ENCODE measurements around the gene ATG4A. TPM values are rescaled to one million over a fixed set of nuclear protein-coding genes. Genes with fewer than 3 reads are reported as not detected.

Gene ATG4A
- total and polyA plus RNA-seq, 9 of the 15 experiments (the other 6 are each of a cell fraction or from before 2014, with no cell fraction given): 7.3 to 24.5 (median 16.6) TPM

DNA sequence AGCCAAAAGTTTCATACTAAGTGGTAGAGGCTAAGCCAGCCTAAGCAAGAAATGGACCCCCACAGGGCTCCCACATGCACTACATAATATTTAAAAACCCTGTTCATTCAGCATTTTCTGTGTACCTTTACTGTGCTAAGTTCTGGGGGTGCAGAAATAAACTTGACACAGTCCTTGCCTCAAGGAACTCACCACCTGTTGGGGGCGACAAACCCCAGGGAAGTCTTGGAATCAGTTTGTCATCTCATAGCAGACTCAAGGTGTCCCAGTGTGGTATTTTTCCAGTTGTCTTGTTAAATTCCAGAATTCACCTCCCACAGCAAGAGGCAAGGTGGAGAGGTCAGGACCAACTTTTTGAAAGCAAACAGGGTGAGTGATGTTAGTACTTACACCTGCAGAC lies 43.1 kb downstream of the ATG4A start:
- DNase-seq (ENCODE audit: extremely low read depth in 1 of 4, low spot score in 3 of 4) (peak in 1 of 4 experiments; percentile 9), FAIRE-seq (no peak), ATAC-seq (no peak)
- 83% methylated on average over 1 of the region's 1 CpG for WGBS (ENCODE audit: insufficient coverage, low coverage, missing lambda C conversion rate)
- no peaks in the 10 kb centered on the region for H4K20me1 ChIP-seq (replicated peaks; ENCODE audit: control insufficient read depth, insufficient read depth, low read length)
- intact Hi-C loops (cut with micrococcal nuclease) (loop anchor here (5.0 kb wide), 1 partner anchor 62 kb away; no protein-coding TSS in a partner anchor), in situ Hi-C loops (cut with MboI) (no loop called here)
- H3K9me3 ChIP-seq (replicated peaks; ENCODE audit: control insufficient read depth, insufficient read depth, low read depth, low read length): no peaks in the 10 kb centered on the region
- ChIA-PET CTCF (ENCODE audit: low intra/inter-chr PET ratio) (no interaction called here), POLR2A (no interaction called here)
- no TSS peak for BruUV-seq (replicated peaks)
- H3K4me1 ChIP-seq (replicated peaks in 1 of 2; ENCODE audit: control insufficient read depth in 2 of 2, insufficient read depth in 2 of 2, low read length in 2 of 2): peaks cover 0 to 2% of the 10 kb centered on the region in 2 experiments; a peak in 2 of 5 replicates
- H3K36me3 ChIP-seq (ENCODE audit: control insufficient read depth, insufficient read depth, low read length): peaks cover 12% of the 10 kb centered on the region; the same call in 2 of the 3 replicates
- H2AFZ ChIP-seq (ENCODE audit: low read depth, low read length): no peak overlapping the region
- no peak overlapping the region for H3K9ac ChIP-seq (ENCODE audit: insufficient read depth in 1 of 2, low read depth in 2 of 2, low read length in 2 of 2)
- no peak overlapping the region for H3K4me2 ChIP-seq (ENCODE audit: insufficient read depth, low read length)
- H3K4me3 ChIP-seq: no peak overlapping the region
- no peaks in the 10 kb centered on the region for H3K79me2 ChIP-seq (ENCODE audit: control insufficient read depth, insufficient read depth, low read length)
- H3K9me1 ChIP-seq (ENCODE audit: control insufficient read depth, insufficient read depth, low read length): no peaks in the 10 kb centered on the region
- TF ChIP-seq, protein P1, sequence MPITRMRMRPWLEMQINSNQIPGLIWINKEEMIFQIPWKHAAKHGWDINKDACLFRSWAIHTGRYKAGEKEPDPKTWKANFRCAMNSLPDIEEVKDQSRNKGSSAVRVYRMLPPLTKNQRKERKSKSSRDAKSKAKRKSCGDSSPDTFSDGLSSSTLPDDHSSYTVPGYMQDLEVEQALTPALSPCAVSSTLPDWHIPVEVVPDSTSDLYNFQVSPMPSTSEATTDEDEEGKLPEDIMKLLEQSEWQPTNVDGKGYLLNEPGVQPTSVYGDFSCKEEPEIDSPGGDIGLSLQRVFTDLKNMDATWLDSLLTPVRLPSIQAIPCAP (CRISPR knock-in tag; IDR thresholded peaks at IDR 0.05; ENCODE audit: borderline replicate concordance): no peak
- TF ChIP-seq, protein P2, sequence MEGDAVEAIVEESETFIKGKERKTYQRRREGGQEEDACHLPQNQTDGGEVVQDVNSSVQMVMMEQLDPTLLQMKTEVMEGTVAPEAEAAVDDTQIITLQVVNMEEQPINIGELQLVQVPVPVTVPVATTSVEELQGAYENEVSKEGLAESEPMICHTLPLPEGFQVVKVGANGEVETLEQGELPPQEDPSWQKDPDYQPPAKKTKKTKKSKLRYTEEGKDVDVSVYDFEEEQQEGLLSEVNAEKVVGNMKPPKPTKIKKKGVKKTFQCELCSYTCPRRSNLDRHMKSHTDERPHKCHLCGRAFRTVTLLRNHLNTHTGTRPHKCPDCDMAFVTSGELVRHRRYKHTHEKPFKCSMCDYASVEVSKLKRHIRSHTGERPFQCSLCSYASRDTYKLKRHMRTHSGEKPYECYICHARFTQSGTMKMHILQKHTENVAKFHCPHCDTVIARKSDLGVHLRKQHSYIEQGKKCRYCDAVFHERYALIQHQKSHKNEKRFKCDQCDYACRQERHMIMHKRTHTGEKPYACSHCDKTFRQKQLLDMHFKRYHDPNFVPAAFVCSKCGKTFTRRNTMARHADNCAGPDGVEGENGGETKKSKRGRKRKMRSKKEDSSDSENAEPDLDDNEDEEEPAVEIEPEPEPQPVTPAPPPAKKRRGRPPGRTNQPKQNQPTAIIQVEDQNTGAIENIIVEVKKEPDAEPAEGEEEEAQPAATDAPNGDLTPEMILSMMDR (IDR thresholded peaks at IDR 0.05 in 2 of 3, conservative IDR thresholded peaks at IDR 0.05 in 1 of 3; ENCODE audit: insufficient read depth in 2 of 3, low read depth in 1 of 3, low read length in 3 of 3): peak in 2 of 3 experiments; percentile 28 to 29; a peak in 1 of 6 replicates
- H3K27ac ChIP-seq (ENCODE audit: extremely low read depth, low read depth, low read length): no peak overlapping the region
- H3K27me3 ChIP-seq (ENCODE audit: control insufficient read depth in 2 of 2, insufficient read depth in 2 of 2, low read length in 2 of 2): no peaks in the 10 kb centered on the region

Measured in K562 (cell line).